Measurements from ENCODE around the gene KRTAP5-7. TPM values are rescaled to one million over a fixed set of nuclear protein-coding genes. Genes with fewer than 3 reads are reported as not detected.

KRTAP5-7 gene
- total RNA-seq, 2 experiments from 2014 or later, result not detected

GRCh38 chr11:71490731-71491390 is 36.2 kb upstream of the KRTAP5-7 start:
- no peak for DNase-seq
- no peak for ATAC-seq
- Mint-ChIP-seq H3K4me3 (no peak overlapping the region), H3K9me3 (no peaks in the 10 kb centered on the region), H3K36me3 (ENCODE audit: low read depth) (peaks cover 63% of the 10 kb centered on the region), H3K27ac (no peak overlapping the region), H3K27me3 (no peaks in the 10 kb centered on the region), H3K4me1 (ENCODE audit: low read depth) (peaks cover 23% of the 10 kb centered on the region)
- ChIA-PET POLR2A (no interaction called here), CTCF (no interaction called here)
- intact Hi-C loops (cut with micrococcal nuclease), result no loop called here
- no peak for TF ChIP-seq CTCF (IDR thresholded peaks at IDR 0.05)

- Mint-ChIP-seq H3K4me1 (ENCODE audit: low read depth) (peaks cover 23% of the 10 kb centered on the region), H3K27ac (no peak overlapping the region), H3K27me3 (no peaks in the 10 kb centered on the region), H3K9me3 (no peaks in the 10 kb centered on the region), H3K4me3 (no peak overlapping the region), H3K36me3 (ENCODE audit: low read depth) (peaks cover 61% of the 10 kb centered on the region)
- ATAC-seq, result no peak
- TF ChIP-seq CTCF (IDR thresholded peaks at IDR 0.05), result no peak
- DNase-seq, result no peak
- intact Hi-C loops (cut with micrococcal nuclease), result no loop called here
- POLR2A ChIA-PET, result no interaction called here
- CTCF ChIA-PET, result no interaction called here
These were observed 35.5 kb upstream of the KRTAP5-7 start for GRCh38 chr11:71491531-71491930.

GRCh38 chr11:71491940-71492339 is 35.1 kb upstream of the KRTAP5-7 start:
- Mint-ChIP-seq H3K36me3 (ENCODE audit: low read depth) (peaks cover 64% of the 10 kb centered on the region), H3K4me1 (ENCODE audit: low read depth) (peaks cover 23% of the 10 kb centered on the region), H3K27ac (no peak overlapping the region), H3K9me3 (no peaks in the 10 kb centered on the region), H3K4me3 (no peak overlapping the region), H3K27me3 (no peaks in the 10 kb centered on the region)
- TF ChIP-seq CTCF (IDR thresholded peaks at IDR 0.05), result no peak
- POLR2A ChIA-PET, result no interaction called here
- DNase-seq (no peak), ATAC-seq (no peak)
- intact Hi-C loops (cut with micrococcal nuclease), result no loop called here
- CTCF ChIA-PET, result no interaction called here

GRCh38 chr11:71495286-71496230 is 31.5 kb upstream of the KRTAP5-7 start:
- H3K4me1 Mint-ChIP-seq (ENCODE audit: low read depth), result no peaks in the 10 kb centered on the region

More at GRCh38 chr11:71495286-71496230, 31.5 kb upstream of the KRTAP5-7 start:
- H3K36me3 Mint-ChIP-seq (ENCODE audit: low read depth), result peaks cover 66% of the 10 kb centered on the region
- ChIA-PET CTCF (interaction anchor here (0.6 kb wide), 1 partner anchor 134 kb away, joined by 3 read pairs; no protein-coding TSS in a partner anchor), POLR2A (interaction anchor here (0.9 kb wide), 1 partner anchor 11 kb away, joined by 4 read pairs; no protein-coding TSS in a partner anchor)
- no peaks in the 10 kb centered on the region for H3K9me3 Mint-ChIP-seq
- intact Hi-C loops (cut with micrococcal nuclease), result no loop called here
- DNase-seq (no peak), ATAC-seq (no peak)
- no peak overlapping the region for H3K27ac Mint-ChIP-seq
- H3K27me3 Mint-ChIP-seq, result no peaks in the 10 kb centered on the region
- no peak for TF ChIP-seq CTCF (IDR thresholded peaks at IDR 0.05)
- no peak overlapping the region for H3K4me3 Mint-ChIP-seq
